H1 (cell line): Measurements from ENCODE around the gene CUBN. TPM values are rescaled to one million over a fixed set of nuclear protein-coding genes. Genes with fewer than 3 reads are reported as not detected.

ENCODE experiments used
- CTCF ChIA-PET: fragments of 300-600 bp; sonication (Branson Sonifier 250); formaldehyde crosslinking; loops from one replicate; lab custom pipeline; 2021; ENCODE audit not compliant: partially characterized antibody; lab: Charles Lee
- POLR2A ChIA-PET: fragments of 300-600 bp; sonication (Branson Sonifier 250); formaldehyde crosslinking; loops from one replicate; lab custom pipeline; 2021; ENCODE audit warnings: inconsistent platforms; ENCODE audit not compliant: partially characterized antibody; lab: Charles Lee
- DNase-seq, 2 experiments: peaks; one replicate each; pipeline versions ENCODE4 v3.0.0 to v3.0.0-alpha.2; 2010 to 2022; ENCODE audit warnings: low spot score in 2 of 2, low read depth in 1 of 2, mixed read lengths in 1 of 2
- FAIRE-seq: peaks from 2 replicates; lab custom pipeline; 2011; peaks lifted over from hg19 to GRCh38; lab: Jason Lieb, UNC
- H2AFZ ChIP-seq: 2 replicates; pipeline ENCODE4 v1.8.1; 2012; ENCODE audit warnings: low read length, inconsistent platforms
- H2AK5ac ChIP-seq: 2 replicates; pipeline ENCODE4 v1.6.1; 2013; ENCODE audit warnings: low read depth, low read length
- H2BK120ac ChIP-seq: replicated peaks from 2 replicates; pipeline ENCODE3; 2013; ENCODE audit warnings: low read depth, low read length, inconsistent platforms
- H2BK12ac ChIP-seq: 2 replicates; pipeline ENCODE4 v1.6.1; 2013; ENCODE audit warnings: low read depth, low read length
- H2BK15ac ChIP-seq: 2 replicates; pipeline ENCODE4 v1.6.1; 2013; ENCODE audit warnings: low read length
- H2BK20ac ChIP-seq: 2 replicates; pipeline ENCODE4 v1.6.1; 2013; ENCODE audit warnings: low read length
- H2BK5ac ChIP-seq: 2 replicates; pipeline ENCODE4 v1.6.1; 2013; ENCODE audit warnings: low read depth, low read length
- H3K14ac ChIP-seq: 2 replicates; pipeline ENCODE4 v1.6.1; 2013; ENCODE audit warnings: inconsistent platforms; ENCODE audit not compliant: insufficient read length
- H3K18ac ChIP-seq: 2 replicates; pipeline ENCODE4 v1.6.1; 2013; ENCODE audit warnings: low read length; ENCODE audit errors: extremely low read depth
- H3K23ac ChIP-seq: 2 replicates; pipeline ENCODE4 v1.6.1; 2013; ENCODE audit warnings: inconsistent platforms; ENCODE audit not compliant: insufficient read length
- H3K23me2 ChIP-seq: 2 replicates; pipeline ENCODE4 v1.6.1; 2013; ENCODE audit warnings: low read depth, low read length
- H3K27ac ChIP-seq: 2 replicates; pipeline ENCODE4 v1.6.1; 2011; ENCODE audit warnings: low read depth, low read length, inconsistent platforms
- H3K27me3 ChIP-seq, 4 experiments: replicated peaks in 1 of 4; 1 replicate in 1 of 4; 2 replicates in 3 of 4; pipeline versions ENCODE4 v1.6.1 to v1.8.1; 2011 to 2013; ENCODE audit warnings: low read length in 3 of 4, mild to moderate bottlenecking in 3 of 4, inconsistent platforms in 2 of 4, mixed read lengths in 2 of 4, moderate library complexity in 1 of 4; ENCODE audit not compliant: control insufficient read depth in 3 of 4, insufficient read depth in 3 of 4; ENCODE audit errors: extremely low read depth in 1 of 4
- H3K36me3 ChIP-seq, 4 experiments: 2 replicates each; pipeline versions ENCODE4 v1.6.1 to v1.8.1; 2011 to 2013; ENCODE audit warnings: mild to moderate bottlenecking in 4 of 4, low read length in 3 of 4, moderate library complexity in 2 of 4, control low read depth in 1 of 4, inconsistent platforms in 1 of 4; ENCODE audit not compliant: insufficient read depth in 4 of 4, control insufficient read depth in 2 of 4
- H3K4ac ChIP-seq: replicated peaks from 2 replicates; pipeline ENCODE3; 2013; ENCODE audit warnings: low read length, low read depth, mixed read lengths, inconsistent platforms; ENCODE audit not compliant: insufficient read length
- H3K4me1 ChIP-seq, 4 experiments: replicated peaks in 1 of 4; 1 replicate in 1 of 4; 2 replicates in 3 of 4; pipeline versions ENCODE4 v1.6.1 to v1.8.1; 2011 to 2013; ENCODE audit warnings: low read length in 3 of 4, inconsistent platforms in 2 of 4, mixed read lengths in 1 of 4; ENCODE audit not compliant: insufficient read depth in 4 of 4, control insufficient read depth in 3 of 4
- H3K4me2 ChIP-seq, 2 experiments: 2 replicates each; pipeline versions ENCODE4 v1.6.1 to v1.8.1; 2011 to 2013; ENCODE audit warnings: low read depth in 2 of 2, low read length in 2 of 2, control low read depth in 1 of 2, inconsistent platforms in 1 of 2, mild to moderate bottlenecking in 1 of 2; ENCODE audit not compliant: insufficient read depth in 1 of 2
- H3K4me3 ChIP-seq, 4 experiments: fragments of 200-600, 300-600 bp in 1 of 4; sonication (generic), shearing (Covaris generic), sonication (Bioruptor Twin) in 1 of 4; 2 replicates each; pipeline versions ENCODE4 v1.5.1 to v1.8.1; 2011 to 2016; ENCODE audit warnings: low read length in 4 of 4, low read depth in 3 of 4, control low read depth in 2 of 4, inconsistent platforms in 2 of 4, mild to moderate bottlenecking in 2 of 4, mixed read lengths in 1 of 4, moderate library complexity in 1 of 4; ENCODE audit not compliant: insufficient read depth in 2 of 4; ENCODE audit errors: extremely low read depth in 1 of 4
- H3K56ac ChIP-seq: replicated peaks from 2 replicates; pipeline ENCODE3; 2013; ENCODE audit warnings: low read depth, mild to moderate bottlenecking, mixed read lengths, low read length, inconsistent platforms; ENCODE audit not compliant: insufficient read length
- H3K79me1 ChIP-seq: 2 replicates; pipeline ENCODE4 v1.6.1; 2013; ENCODE audit warnings: low read depth, low read length, control low read depth
- H3K79me2 ChIP-seq, 2 experiments: 2 replicates each; pipeline versions ENCODE4 v1.6.1 to v1.8.1; 2012 to 2013; ENCODE audit warnings: low read length in 2 of 2, mild to moderate bottlenecking in 2 of 2, inconsistent platforms in 1 of 2; ENCODE audit not compliant: insufficient read depth in 2 of 2, control insufficient read depth in 1 of 2
- H3K9ac ChIP-seq, 4 experiments: replicated peaks in 1 of 4; 1 replicate in 1 of 4; 2 replicates in 3 of 4; pipeline versions ENCODE4 v1.6.1 to v1.8.1; 2011 to 2013; ENCODE audit warnings: low read depth in 3 of 4, low read length in 3 of 4, control low read depth in 2 of 4, mild to moderate bottlenecking in 2 of 4, moderate library complexity in 2 of 4, inconsistent platforms in 1 of 4; ENCODE audit errors: extremely low read depth in 1 of 4
- H3K9me3 ChIP-seq, 2 experiments: 2 replicates each; pipeline versions ENCODE4 v1.6.1 to v1.8.1; 2012 to 2013; ENCODE audit warnings: mild to moderate bottlenecking in 2 of 2, moderate library complexity in 2 of 2, control low read depth in 1 of 2, inconsistent platforms in 1 of 2, low read depth in 1 of 2, low read length in 1 of 2, mixed read lengths in 1 of 2; ENCODE audit not compliant: insufficient read depth in 2 of 2
- H4K20me1 ChIP-seq, 2 experiments: replicated peaks in 1 of 2; 2 replicates each; pipeline versions ENCODE3 to v1.8.1; 2011 to 2013; ENCODE audit warnings: inconsistent platforms in 2 of 2, low read length in 2 of 2, mild to moderate bottlenecking in 1 of 2; ENCODE audit not compliant: insufficient read depth in 2 of 2, control insufficient read depth in 1 of 2
- H4K5ac ChIP-seq: 2 replicates; pipeline ENCODE4 v1.6.1; 2013; ENCODE audit warnings: low read length, low read depth, mixed read lengths, inconsistent platforms; ENCODE audit not compliant: insufficient read length
- H4K8ac ChIP-seq: 2 replicates; pipeline ENCODE4 v1.8.0; 2013; ENCODE audit warnings: mild to moderate bottlenecking, moderate library complexity, low read length, inconsistent platforms; ENCODE audit not compliant: insufficient read depth; ENCODE audit errors: extremely low read depth
- H4K91ac ChIP-seq: replicated peaks from 2 replicates; pipeline ENCODE3; 2013; ENCODE audit warnings: low read length, mixed read lengths, inconsistent platforms; ENCODE audit not compliant: insufficient read length
- JUN ChIP-seq: IDR thresholded peaks from 2 replicates; pipeline ENCODE4 v1.6.1; 2011; ENCODE audit warnings: low read depth, mild to moderate bottlenecking, improper control_type of control experiment, low read length
- RAD21 ChIP-seq, 2 experiments: IDR thresholded peaks in 1 of 2; conservative IDR thresholded peaks in 1 of 2; 2 replicates each; pipeline ENCODE4 v1.6.1; 2011; ENCODE audit warnings: low read depth in 2 of 2, low read length in 2 of 2, improper control_type of control experiment in 1 of 2, inconsistent platforms in 1 of 2, mild to moderate bottlenecking in 1 of 2, moderate library complexity in 1 of 2
- RBBP5 ChIP-seq: IDR thresholded peaks from 2 replicates; pipeline ENCODE4 v1.7.1; 2012; ENCODE audit warnings: low read depth, mild to moderate bottlenecking, inconsistent platforms, low read length, moderate library complexity, borderline replicate concordance
- SP2 ChIP-seq: IDR thresholded peaks from 2 replicates; pipeline ENCODE4 v1.6.1; 2012; ENCODE audit warnings: mild to moderate bottlenecking, low read length, inconsistent platforms
- SRF ChIP-seq: IDR thresholded peaks from 2 replicates; pipeline ENCODE4 v1.6.1; 2011; ENCODE audit warnings: mild to moderate bottlenecking, low read depth, low read length, moderate library complexity
- TCF12 ChIP-seq: IDR thresholded peaks from 2 replicates; pipeline ENCODE4 v1.6.1; 2011; ENCODE audit warnings: low read depth, mild to moderate bottlenecking, low read length
- WGBS, 2 experiments: shearing (Covaris generic) in 1 of 2; methylation state at CpG; one replicate each; pipeline versions ENCODE4 v1.1.6 to v1.1.7; 2013 to 2015; ENCODE audit warnings: low lambda C conversion rate in 2 of 2, mixed read lengths in 2 of 2, inconsistent platforms in 1 of 2, low coverage in 1 of 2, missing lambda C conversion rate in 1 of 2; ENCODE audit not compliant: insufficient replicate concordance in 2 of 2, insufficient coverage in 1 of 2, insufficient read length in 1 of 2; ENCODE audit errors: extremely low coverage in 1 of 2, missing lambda C conversion rate in 1 of 2; 5-methylcytosine and 5-hydroxymethylcytosine counted together
- polyA plus RNA-seq, 7 experiments: library from polyadenylated mRNA; depleted of rRNA in 3 of 7; stranded (reverse) in 5 of 7; unstranded in 2 of 7; fragments of >200 nt in 5 of 7; fragments of 200-250 nt in 2 of 7; gene quantifications; 1 replicate in 5 of 7; 2 replicates in 1 of 7; 4 replicates in 1 of 7; pipeline versions ENCODE4 v1.2.1 to v1.2.3, GENCODE V29; 2011 to 2013; ENCODE audit warnings: missing spikeins in 2 of 7, mixed read lengths in 2 of 7
- total RNA-seq: library from RNA; stranded (reverse); fragmentation: NEBNext Ultra II Directional; extraction: Animal tissue kit (Norgen Biotek cat#: 25700); gene quantifications from 2 replicates; pipeline ENCODE4 v1.2.1, GENCODE V29; 2021

Gene CUBN
- total and polyA plus RNA-seq, 2 of the 8 experiments (the other 6 are each of a cell fraction or from before 2014, with no cell fraction given): 0.04 to 0.08 TPM

- Histone ChIP-seq H2BK20ac (no peak overlapping the region), H3K23me2 (no peaks in the 10 kb centered on the region), H3K4me1 (no peaks in the 10 kb centered on the region), H3K27ac (no peak overlapping the region), H3K4me2 (no peak overlapping the region), H3K9ac (no peak overlapping the region), H3K18ac (no peak overlapping the region), H2BK15ac (no peak overlapping the region), H4K20me1 (no peaks in the 10 kb centered on the region), H3K4me3 (no peak overlapping the region), H3K36me3 (no peaks in the 10 kb centered on the region), H2BK5ac (no peak overlapping the region), H4K8ac (no peak overlapping the region), H3K23ac (no peak overlapping the region), H2BK12ac (no peak overlapping the region), H2AFZ (no peak overlapping the region), H3K56ac (no peak overlapping the region), H2AK5ac (no peak overlapping the region), H3K79me2 (no peaks in the 10 kb centered on the region), H3K14ac (no peak overlapping the region), H4K91ac (no peak overlapping the region), H2BK120ac (no peak overlapping the region), H3K9me3 (no peaks in the 10 kb centered on the region), H3K79me1 (no peaks in the 10 kb centered on the region), H3K4ac (no peak overlapping the region), H3K27me3 (no peaks in the 10 kb centered on the region), H4K5ac (no peak overlapping the region)
- POLR2A ChIA-PET: no interaction called here
- FAIRE-seq (no peak), DNase-seq (no peak)
- CTCF ChIA-PET: interaction anchor here (1.4 kb wide), 1 partner anchor 345 kb away, joined by 3 read pairs; no protein-coding TSS in a partner anchor
- WGBS, 2 experiments: 94% methylated on average over 4 of the region's 4 CpGs; no CpG with 5 or more reads in 1 of the 2 experiments
- TF ChIP-seq JUN (no peak), RAD21 (IDR thresholded peaks at IDR 0.05 in 1 of 2, conservative IDR thresholded peaks at IDR 0.05 in 1 of 2; ENCODE audit: low read depth in 2 of 2, low read length in 2 of 2) (no peak), RBBP5 (no peak), TCF12 (no peak), SRF (no peak), SP2 (no peak)
Observed at GRCh38 chr10:16913266-16913665, 216.3 kb downstream of the CUBN start.
